Measurements from ENCODE around the gene CMTR1.

DNA sequence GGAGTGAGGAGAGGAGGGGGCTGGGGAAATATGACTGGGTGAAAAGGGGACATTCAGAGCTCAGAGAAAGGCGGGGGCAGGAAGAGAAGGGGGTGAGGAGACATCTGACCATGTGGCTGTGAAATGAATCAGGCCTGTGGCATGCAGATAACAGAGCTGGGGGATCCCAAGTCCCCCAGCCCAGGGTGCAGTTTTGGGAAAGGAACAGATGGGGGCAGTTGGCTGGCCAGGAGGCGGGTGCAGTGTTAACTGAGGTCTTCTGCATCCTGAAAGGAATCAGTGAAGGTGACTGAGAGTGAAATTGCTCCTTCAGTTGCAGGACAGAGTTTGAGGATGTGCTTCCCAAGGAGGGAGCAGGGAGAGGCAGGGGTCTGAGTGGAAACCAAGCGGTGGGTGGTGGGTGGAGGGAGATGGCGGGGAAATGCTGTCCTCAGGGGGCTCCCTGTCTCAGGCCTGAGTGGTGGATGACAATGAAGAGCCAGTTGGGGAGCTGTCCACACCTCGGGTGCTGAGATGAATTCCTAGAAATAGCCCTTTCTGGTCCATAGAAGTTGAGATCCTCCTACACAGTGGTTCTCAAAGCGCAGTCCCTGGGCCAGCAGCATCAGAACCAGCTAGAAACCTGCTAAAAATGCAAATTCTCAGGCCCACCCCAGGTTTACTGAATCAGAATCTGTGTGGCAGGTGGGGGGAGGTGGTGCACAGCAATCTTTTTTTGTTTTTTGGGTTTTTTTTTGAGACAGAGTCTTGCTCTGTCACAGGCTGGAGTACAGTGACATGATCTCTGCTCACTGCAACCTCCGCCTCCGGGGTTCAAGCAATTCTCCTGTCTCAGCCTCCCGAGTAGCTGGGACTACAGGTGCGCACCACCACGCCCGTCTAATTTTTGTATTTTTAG is 92.7 kb downstream of the CMTR1 start:
- TF ChIP-seq CTCF (conservative IDR thresholded peaks at IDR 0.05; ENCODE audit: low read depth, low read length) (no peak), EZH2 (IDR thresholded peaks at IDR 0.05; ENCODE audit: borderline replicate concordance, low read depth, low read length, poor library complexity, severe bottlenecking) (no peak)

All from A673 (cell line).